Esophagus squamous epithelium (tissue), 4 donors: ENCODE results near the gene TUBA1C.

ENCODE experiments used
- CTCF ChIP-seq, 6 experiments: fragments of 450-650 bp in 4 of 6; fragments of 200-600 bp in 2 of 6; sonication (generic) in 2 of 6; IDR thresholded peaks; one replicate each; pipeline ENCODE4 v1.5.1; 2016 to 2019; ENCODE audit warnings: antibody characterized with exemption in 6 of 6, mild to moderate bottlenecking in 4 of 6, moderate library complexity in 4 of 6
- POLR2A ChIP-seq, 4 donors: fragments of 450-650 bp; IDR thresholded peaks; one replicate each; pipeline ENCODE4 v1.6.1; 2017; ENCODE audit warnings: antibody characterized with exemption in 4 of 4, mild to moderate bottlenecking in 4 of 4, moderate library complexity in 3 of 4

- TF ChIP-seq POLR2A (IDR thresholded peaks at IDR 0.05), result no peak
- TF ChIP-seq CTCF (IDR thresholded peaks at IDR 0.05), result no peak
Observed at GRCh38 chr12:49219417-49220026, 45.4 kb upstream of the TUBA1C start.
